B cell (primary cell): ENCODE data around the gene PARD3. TPM values are rescaled to one million over a fixed set of nuclear protein-coding genes. Genes with fewer than 3 reads are reported as not detected.

Source experiments
- ATAC-seq: fragments of 200-7000 bp; cut with Tn5 transposase; one replicate; pipeline ENCODE4 v1.10.0; 2021; ENCODE audit warnings: low read depth, mild to moderate bottlenecking, moderate number of reproducible peaks, moderate library complexity
- CTCF ChIA-PET: fragments of 350-600 bp; sonication (Branson Sonifier 250); formaldehyde crosslinking; loops from one replicate; lab custom pipeline; 2021; ENCODE audit warnings: antibody characterized with exemption, inconsistent platforms; lab: Charles Lee
- POLR2A ChIA-PET: fragments of 350-600 bp; sonication (Branson Sonifier 250); formaldehyde crosslinking; loops from one replicate; lab custom pipeline; 2021; ENCODE audit warnings: antibody characterized with exemption; lab: Charles Lee
- DNase-seq: peaks from one replicate; pipeline ENCODE4 v3.0.0; 2013
- H2AFZ ChIP-seq: 2 replicates; pipeline ENCODE4 v1.6.1; 2012; ENCODE audit warnings: mild to moderate bottlenecking, low read depth, low read length; ENCODE audit not compliant: insufficient read depth, poor library complexity, severe bottlenecking
- H3K27ac ChIP-seq, 2 donors: 1 replicate in 1 of 2; 2 replicates in 1 of 2; pipeline ENCODE4 v1.5.1; 2012 to 2013; ENCODE audit warnings: low read length in 2 of 2, mild to moderate bottlenecking in 2 of 2, moderate library complexity in 1 of 2
- H3K27me3 ChIP-seq, 4 experiments: fragments of 200-600 bp in 1 of 4; sonication (generic) in 1 of 4; replicated peaks in 1 of 4; 1 replicate in 2 of 4; 2 replicates in 2 of 4; pipeline versions ENCODE4 v1.6.1 to v1.7.0; 2013 to 2016; ENCODE audit warnings: low read length in 3 of 4, mild to moderate bottlenecking in 2 of 4, mixed read lengths in 1 of 4, moderate library complexity in 1 of 4; ENCODE audit not compliant: insufficient read depth in 4 of 4, control insufficient read depth in 3 of 4; ENCODE audit errors: control extremely low read depth in 1 of 4
- H3K36me3 ChIP-seq, 2 experiments: replicated peaks in 1 of 2; 1 replicate in 1 of 2; 2 replicates in 1 of 2; pipeline versions ENCODE4 v1.6.1 to v1.7.1; 2013; ENCODE audit warnings: low read length in 1 of 2; ENCODE audit not compliant: insufficient read depth in 2 of 2, control insufficient read depth in 1 of 2; ENCODE audit errors: control extremely low read depth in 1 of 2, extremely low read depth in 1 of 2
- H3K4me1 ChIP-seq, 2 donors: fragments of 200-600 bp in 1 of 2; sonication (generic) in 1 of 2; 1 replicate in 1 of 2; 2 replicates in 1 of 2; pipeline versions ENCODE4 v1.5.1 to v1.6.1; 2013 to 2017; ENCODE audit warnings: low read length in 2 of 2; ENCODE audit not compliant: control insufficient read depth in 2 of 2, insufficient read depth in 2 of 2
- H3K4me2 ChIP-seq: replicated peaks from 2 replicates; pipeline ENCODE3; 2012; ENCODE audit warnings: mild to moderate bottlenecking, low read depth, low read length; ENCODE audit not compliant: poor library complexity, severe bottlenecking
- H3K4me3 ChIP-seq, 5 experiments: fragments of 200-600 bp in 1 of 5; sonication (generic) in 1 of 5; 1 replicate in 3 of 5; 2 replicates in 2 of 5; pipeline versions ENCODE4 v1.5.1 to v1.7.0; 2011 to 2016; ENCODE audit warnings: low read length in 4 of 5, mild to moderate bottlenecking in 4 of 5, low read depth in 2 of 5, control low read depth in 1 of 5, moderate library complexity in 1 of 5; ENCODE audit not compliant: insufficient read depth in 1 of 5; ENCODE audit errors: control extremely low read depth in 1 of 5, extremely low read depth in 1 of 5
- H3K79me2 ChIP-seq: fragments of 200-600 bp; sonication (generic); one replicate; pipeline ENCODE4 v1.6.0; 2016; ENCODE audit warnings: low read length; ENCODE audit not compliant: control insufficient read depth, insufficient read depth
- H3K9ac ChIP-seq: fragments of 200-600 bp; sonication (generic); 2 replicates; pipeline ENCODE4 v1.6.1; 2017; ENCODE audit warnings: mild to moderate bottlenecking, low read length, moderate library complexity
- H3K9me3 ChIP-seq, 3 donors: one replicate each; pipeline versions ENCODE4 v1.6.1 to v1.7.1; 2013; ENCODE audit warnings: low read length in 2 of 3; ENCODE audit not compliant: control insufficient read depth in 2 of 3, insufficient read depth in 1 of 3; ENCODE audit errors: control extremely low read depth in 1 of 3
- H4K20me1 ChIP-seq: 2 replicates; pipeline ENCODE4 v1.6.0; 2012; ENCODE audit warnings: mild to moderate bottlenecking, low read length; ENCODE audit not compliant: insufficient read depth, control insufficient read depth, poor library complexity, severe bottlenecking
- H3K27ac Mint-ChIP-seq: one replicate; pipeline ENCODE4 v1.8.0; 2021; ENCODE audit warnings: mixed read lengths
- H3K27me3 Mint-ChIP-seq: one replicate; pipeline ENCODE4 v1.8.0; 2021; ENCODE audit warnings: mixed read lengths
- H3K4me1 Mint-ChIP-seq: one replicate; pipeline ENCODE4 v1.8.0; 2021; ENCODE audit warnings: mixed read lengths
- H3K4me3 Mint-ChIP-seq: one replicate; pipeline ENCODE4 v1.8.0; 2021; ENCODE audit warnings: mixed read lengths
- H3K9me3 Mint-ChIP-seq: one replicate; pipeline ENCODE4 v1.8.0; 2022; ENCODE audit warnings: mixed read lengths; ENCODE audit not compliant: insufficient read depth
- CTCF ChIP-seq: fragments of 200-600 bp; IDR thresholded peaks from one replicate; pipeline ENCODE4 v1.8.0; 2022; ENCODE audit warnings: antibody characterized with exemption, mild to moderate bottlenecking
- EZH2 ChIP-seq: IDR thresholded peaks from 2 replicates; pipeline ENCODE4 v1.6.1; 2012; ENCODE audit warnings: borderline replicate concordance, low read depth, mild to moderate bottlenecking, moderate library complexity, low read length; ENCODE audit not compliant: insufficient read depth, poor library complexity, severe bottlenecking
- WGBS: methylation state at CpG from one replicate; pipeline ENCODE4 v1.1.5; 2013; ENCODE audit warnings: missing lambda C conversion rate; ENCODE audit not compliant: insufficient coverage; 5-methylcytosine and 5-hydroxymethylcytosine counted together
- intact Hi-C: fragments of 100-400 bp; cut with micrococcal nuclease; formaldehyde crosslinking; loops from one replicate; pipeline ENCODE4 v1.10.0; 2022
- polyA plus RNA-seq: library from polyadenylated mRNA; depleted of rRNA; stranded (reverse); fragments of >200 nt; gene quantifications from 2 replicates; pipeline ENCODE4 v1.2.3, GENCODE V29; 2012
- total RNA-seq, 2 donors: library from RNA; stranded (reverse); fragments of 120-200 nt in 1 of 2; gene quantifications; 1 replicate in 1 of 2; 2 replicates in 1 of 2; pipeline versions ENCODE4 v1.2.3 to v1.2.4, GENCODE V29; 2013 to 2022

The PARD3 gene
- total and polyA plus RNA-seq, 2 donors (not counting 1 experiment from before 2014, with no cell fraction given): not detected

GRCh38 chr10:34540492-34540891 is 274.6 kb downstream of the PARD3 start:
- Mint-ChIP-seq H3K9me3 (no peaks in the 10 kb centered on the region), H3K4me3 (no peak overlapping the region), H3K27me3 (no peaks in the 10 kb centered on the region), H3K4me1 (peaks cover 11% of the 10 kb centered on the region), H3K27ac (no peak overlapping the region)
- CTCF ChIA-PET: no interaction called here
- H3K27ac ChIP-seq: no peak overlapping the region
- H3K4me2 ChIP-seq: no peak overlapping the region
- H3K9ac ChIP-seq: no peak overlapping the region
- no peaks in the 10 kb centered on the region for H4K20me1 ChIP-seq
- intact Hi-C loops: no loop called here
- no peak overlapping the region for H3K4me3 ChIP-seq
- POLR2A ChIA-PET: no interaction called here
- H3K4me1 ChIP-seq: no peaks in the 10 kb centered on the region
- ATAC-seq: no peak
- no peak for DNase-seq
- TF ChIP-seq EZH2 (no peak), CTCF (no peak)
- no peaks in the 10 kb centered on the region for H3K9me3 ChIP-seq
- no peaks in the 10 kb centered on the region for H3K27me3 ChIP-seq
- H2AFZ ChIP-seq: no peak overlapping the region
- H3K36me3 ChIP-seq: no peaks in the 10 kb centered on the region
- no peaks in the 10 kb centered on the region for H3K79me2 ChIP-seq
- 94% methylated on average over 3 of the region's 7 CpGs for WGBS

- Mint-ChIP-seq H3K27ac (no peak overlapping the region), H3K27me3 (no peaks in the 10 kb centered on the region), H3K9me3 (no peaks in the 10 kb centered on the region), H3K4me1 (peaks cover 11% of the 10 kb centered on the region), H3K4me3 (peak overlapping the region; percentile 50)
- no peaks in the 10 kb centered on the region for H3K27me3 ChIP-seq
- DNase-seq (no peak), ATAC-seq (no peak)
- H3K79me2 ChIP-seq: no peaks in the 10 kb centered on the region
- no peak overlapping the region for H3K9ac ChIP-seq
- H3K4me2 ChIP-seq: no peak overlapping the region
- intact Hi-C loops: no loop called here
- WGBS: 82% methylated on average over 7 of the region's 13 CpGs
- H3K36me3 ChIP-seq: no peaks in the 10 kb centered on the region
- H4K20me1 ChIP-seq: no peaks in the 10 kb centered on the region
- H3K27ac ChIP-seq: no peak overlapping the region
- POLR2A ChIA-PET: no interaction called here
- peak overlapping the region in 1 of 5 experiments; percentile 4 for H3K4me3 ChIP-seq
- H2AFZ ChIP-seq: no peak overlapping the region
- H3K9me3 ChIP-seq: no peaks in the 10 kb centered on the region
- no peaks in the 10 kb centered on the region for H3K4me1 ChIP-seq
- CTCF ChIA-PET: no interaction called here
- no peak for TF ChIP-seq CTCF
- no peak for TF ChIP-seq EZH2
Measured at GRCh38 chr10:34539533-34540315, 275.4 kb downstream of the PARD3 start.
